Adipocyte (in vitro differentiated cells): Measurements from ENCODE around the gene MAP7.

Source experiments
- DNase-seq: peaks from one replicate; pipeline ENCODE4 v3.0.0-alpha.2; 2015; ENCODE audit warnings: low read depth
- H3K27me3 ChIP-seq: replicated peaks from 2 replicates; pipeline ENCODE4 v1.7.0; 2013; ENCODE audit warnings: mild to moderate bottlenecking, low read length, moderate library complexity; ENCODE audit not compliant: control insufficient read depth, insufficient read depth
- H3K36me3 ChIP-seq: 2 replicates; pipeline ENCODE4 v1.7.0; 2013; ENCODE audit warnings: low read length, mild to moderate bottlenecking, moderate library complexity; ENCODE audit not compliant: control insufficient read depth, insufficient read depth, severe bottlenecking
- H3K4me1 ChIP-seq: 2 replicates; pipeline ENCODE4 v1.7.0; 2013; ENCODE audit warnings: mild to moderate bottlenecking, low read length, moderate library complexity; ENCODE audit not compliant: control insufficient read depth, insufficient read depth
- H3K4me3 ChIP-seq: 2 replicates; pipeline ENCODE4 v1.7.0; 2013; ENCODE audit warnings: mild to moderate bottlenecking, low read length, moderate library complexity
- H3K9ac ChIP-seq: 2 replicates; pipeline ENCODE4 v1.7.0; 2013; ENCODE audit warnings: mild to moderate bottlenecking, low read length, moderate library complexity
- H3K9me3 ChIP-seq: 2 replicates; pipeline ENCODE4 v1.7.0; 2013; ENCODE audit warnings: mild to moderate bottlenecking, low read length, moderate library complexity; ENCODE audit not compliant: control insufficient read depth

The MAP7 gene

DNA sequence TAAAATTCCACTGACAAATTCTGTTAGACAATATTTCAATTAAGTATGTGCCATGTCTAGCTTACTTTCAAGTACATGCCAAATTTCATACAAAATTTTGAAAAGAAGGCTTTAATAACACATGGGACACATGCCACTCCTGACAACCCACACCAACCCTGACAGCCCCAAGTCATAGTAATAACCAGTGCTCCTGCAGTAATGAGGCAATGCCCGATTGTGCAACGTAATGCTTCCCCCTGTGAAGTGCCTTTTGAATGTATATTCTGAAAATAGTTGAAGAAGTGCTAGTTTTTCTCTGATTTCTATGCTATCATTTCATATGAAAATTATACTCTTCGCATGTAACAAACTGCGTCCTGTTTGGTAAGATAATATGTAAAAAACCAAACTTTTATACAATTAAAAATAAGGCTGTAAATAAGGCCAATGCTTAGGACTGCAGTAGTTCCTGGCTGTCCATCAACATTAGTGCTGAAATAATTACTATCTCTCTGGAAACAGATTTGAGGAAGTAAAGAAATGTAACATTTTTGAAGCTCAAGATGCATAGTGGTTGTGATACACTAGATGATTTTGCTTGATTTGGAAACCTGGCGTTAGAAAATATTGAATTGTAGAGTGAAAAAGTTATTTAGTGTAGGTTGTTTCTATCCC is 134.7 kb downstream of the MAP7 start:
- H3K36me3 ChIP-seq = no peaks in the 10 kb centered on the region
- no peak overlapping the region for H3K4me3 ChIP-seq
- no peaks in the 10 kb centered on the region for H3K4me1 ChIP-seq
- no peak overlapping the region for H3K9ac ChIP-seq
- no peaks in the 10 kb centered on the region for H3K9me3 ChIP-seq
- H3K27me3 ChIP-seq = no peaks in the 10 kb centered on the region
- peak; percentile 46 for DNase-seq

DNA sequence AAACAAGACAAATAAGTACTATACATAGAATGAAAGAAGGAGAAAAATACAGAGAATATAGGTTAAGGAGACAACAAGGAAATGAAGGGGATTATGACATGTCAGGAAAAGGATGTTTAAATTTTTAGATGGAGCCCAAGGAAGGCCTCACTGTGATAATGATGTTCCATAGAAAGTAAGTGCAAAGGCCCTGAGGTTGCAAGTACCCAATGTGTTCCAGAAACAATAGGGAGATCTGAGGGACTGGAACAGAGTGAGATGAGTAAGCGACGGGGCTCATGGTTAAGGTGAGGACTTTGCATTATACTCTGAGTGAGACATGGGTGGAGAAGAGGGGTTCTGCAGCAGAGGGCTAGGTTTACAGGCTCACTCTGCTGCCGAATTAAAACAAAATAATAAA is 137.8 kb downstream of the MAP7 start:
- Histone ChIP-seq H3K27me3 (no peaks in the 10 kb centered on the region), H3K9ac (no peak overlapping the region), H3K36me3 (no peaks in the 10 kb centered on the region), H3K4me3 (no peak overlapping the region), H3K4me1 (peaks cover 8% of the 10 kb centered on the region), H3K9me3 (no peaks in the 10 kb centered on the region)
- no peak for DNase-seq

DNA sequence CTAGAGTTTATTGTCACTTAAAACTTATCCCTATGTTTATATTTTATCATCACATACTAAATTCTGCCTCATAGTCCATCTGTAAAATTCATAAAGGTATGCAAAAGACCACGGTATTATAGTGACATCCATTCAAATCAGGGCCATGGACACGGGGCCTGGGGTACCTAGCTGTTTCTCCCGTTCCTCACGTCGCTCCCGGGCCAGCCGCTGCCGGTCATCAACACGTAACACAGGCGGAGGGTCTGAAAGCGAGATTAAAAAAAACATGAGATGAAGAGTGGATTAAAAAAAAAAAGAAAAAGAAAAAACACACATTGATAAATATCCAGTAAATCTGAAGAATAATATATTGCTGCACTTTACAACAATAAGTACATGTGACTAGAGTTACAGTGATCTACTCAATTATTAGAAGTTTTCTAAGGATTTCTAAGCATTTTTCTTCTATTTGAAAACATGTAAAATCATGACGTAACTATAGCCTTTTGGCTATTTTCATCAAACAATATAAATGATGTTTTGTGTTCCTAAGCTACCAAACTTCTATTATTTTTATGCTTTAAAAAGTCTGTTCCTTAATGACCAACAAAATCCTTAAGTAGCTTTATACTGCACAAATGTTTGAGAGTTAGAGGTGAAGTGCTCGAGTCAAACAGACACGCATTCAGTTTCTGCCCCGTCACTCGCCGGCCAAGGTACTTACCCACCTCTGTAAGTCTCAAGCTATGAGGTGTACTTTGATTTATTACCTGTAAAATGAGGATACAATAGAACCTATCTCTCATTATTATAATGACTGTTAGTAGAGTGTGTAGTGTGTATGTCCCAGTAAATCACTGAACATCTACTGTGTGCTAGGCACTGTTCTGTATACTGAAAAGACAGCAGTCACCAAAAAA is 138.5 kb downstream of the MAP7 start:
- Histone ChIP-seq H3K4me1 (peaks cover 8% of the 10 kb centered on the region), H3K9ac (no peak overlapping the region), H3K4me3 (no peak overlapping the region), H3K9me3 (no peaks in the 10 kb centered on the region), H3K36me3 (no peaks in the 10 kb centered on the region), H3K27me3 (no peaks in the 10 kb centered on the region)
- no peak for DNase-seq

GRCh38 chr6:136411025-136411325 is 139.2 kb downstream of the MAP7 start:
- no peak overlapping the region for H3K9ac ChIP-seq
- H3K4me3 ChIP-seq = no peak overlapping the region
- no peak for DNase-seq
- H3K9me3 ChIP-seq = no peaks in the 10 kb centered on the region
- no peaks in the 10 kb centered on the region for H3K27me3 ChIP-seq
- no peaks in the 10 kb centered on the region for H3K36me3 ChIP-seq
- H3K4me1 ChIP-seq = peaks cover 11% of the 10 kb centered on the region

DNA sequence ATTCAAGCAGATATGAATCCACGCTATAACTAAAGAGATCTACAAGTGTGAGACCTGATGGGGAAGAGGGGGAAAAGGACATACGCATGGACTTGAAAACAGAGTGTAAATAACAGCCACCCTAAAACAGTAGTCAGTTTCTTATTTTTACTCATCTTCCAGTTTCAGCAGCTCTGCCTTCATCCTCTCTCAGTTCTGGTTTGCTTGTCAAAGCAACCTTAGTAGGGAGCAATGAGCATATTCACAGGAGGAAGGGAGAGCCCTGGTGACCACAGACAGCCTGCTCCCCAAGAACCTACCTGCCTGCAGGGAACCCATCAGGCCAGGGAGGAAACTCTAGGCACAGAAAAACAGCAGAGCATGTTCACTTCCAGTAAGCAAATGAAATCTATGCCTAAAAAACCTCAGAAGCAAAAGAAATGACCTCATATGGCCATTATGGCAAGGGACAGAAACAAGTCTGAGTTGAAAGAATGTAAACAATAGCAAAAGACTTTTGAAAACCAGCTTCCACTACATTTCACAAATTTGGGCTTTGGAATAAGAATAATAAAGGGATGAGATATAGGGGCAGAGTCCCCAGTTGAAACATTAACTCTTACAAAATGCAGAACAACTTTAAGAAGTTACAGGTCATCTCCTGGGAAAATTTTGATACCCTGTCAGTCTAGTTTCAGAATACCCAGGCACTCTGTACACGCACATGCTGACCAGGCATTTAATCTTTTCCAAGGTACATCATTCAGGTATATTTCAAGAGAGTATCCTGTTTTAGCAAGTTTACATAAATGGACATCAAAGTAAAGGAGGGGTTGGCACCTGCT is 139.8 kb downstream of the MAP7 start:
- Histone ChIP-seq H3K36me3 (no peaks in the 10 kb centered on the region), H3K4me3 (no peak overlapping the region), H3K9me3 (no peaks in the 10 kb centered on the region), H3K9ac (no peak overlapping the region), H3K27me3 (no peaks in the 10 kb centered on the region), H3K4me1 (peaks cover 16% of the 10 kb centered on the region)
- peak; percentile 19 for DNase-seq

- Histone ChIP-seq H3K4me3 (no peak overlapping the region), H3K27me3 (no peaks in the 10 kb centered on the region), H3K4me1 (peaks cover 23% of the 10 kb centered on the region), H3K9ac (no peak overlapping the region), H3K9me3 (no peaks in the 10 kb centered on the region), H3K36me3 (no peaks in the 10 kb centered on the region)
- DNase-seq = no peak
These were observed 140.6 kb downstream of the MAP7 start for GRCh38 chr6:136409597-136409996.

DNA sequence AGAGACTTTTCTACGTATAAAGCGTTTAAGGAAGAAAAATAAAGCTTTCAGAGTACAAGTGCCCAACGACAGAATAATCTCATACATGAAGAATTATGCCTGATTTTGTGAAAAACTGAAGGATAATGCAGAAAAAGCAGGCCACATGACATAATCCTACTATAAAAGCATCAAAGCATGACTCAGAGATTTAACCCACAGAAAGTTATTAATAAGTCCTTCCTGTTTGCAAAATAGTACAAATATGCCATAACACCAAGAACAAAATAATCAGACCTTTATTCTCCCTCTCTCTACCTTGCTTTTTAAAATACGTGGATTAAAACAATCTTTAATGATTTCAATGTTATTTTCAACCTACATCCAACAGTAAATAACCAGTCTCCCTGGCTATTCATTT is 142.0 kb downstream of the MAP7 start:
- H3K9me3 ChIP-seq = no peaks in the 10 kb centered on the region
- peak; percentile 18 for DNase-seq
- H3K36me3 ChIP-seq = no peaks in the 10 kb centered on the region
- no peak overlapping the region for H3K4me3 ChIP-seq
- H3K4me1 ChIP-seq = peaks cover 31% of the 10 kb centered on the region
- H3K27me3 ChIP-seq = no peaks in the 10 kb centered on the region
- H3K9ac ChIP-seq = no peak overlapping the region

DNA sequence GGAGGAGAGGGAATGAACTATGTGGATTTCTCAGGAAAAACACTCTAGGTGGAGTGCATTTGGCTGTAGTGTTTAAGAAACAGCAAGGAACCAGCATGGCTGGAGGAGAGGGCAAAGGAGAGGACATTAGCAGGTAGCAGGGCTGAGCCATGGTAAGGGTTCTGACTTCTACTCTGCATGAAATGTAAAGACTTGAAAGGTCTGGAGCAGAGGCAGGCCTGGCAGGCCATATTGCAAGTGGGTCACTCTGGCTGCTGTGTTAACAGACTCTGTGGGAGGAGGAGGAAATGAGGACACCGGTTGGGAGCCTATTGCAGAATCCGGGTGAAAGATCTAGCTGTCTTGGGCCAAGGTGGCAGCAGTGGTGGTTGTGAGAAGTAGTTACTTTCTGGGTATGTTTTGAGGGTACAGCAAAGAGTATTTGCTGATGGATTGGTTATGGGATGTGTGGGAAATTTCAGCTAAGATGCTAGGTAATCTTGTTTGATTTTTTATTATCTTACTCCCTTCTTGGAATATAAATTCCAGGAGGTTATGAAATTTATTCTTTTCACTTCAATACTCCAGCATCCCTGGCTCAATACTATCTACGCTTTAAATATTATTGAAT is 144.7 kb downstream of the MAP7 start:
- no peak for DNase-seq
- H3K36me3 ChIP-seq = no peaks in the 10 kb centered on the region
- peak overlapping the region; percentile 6 for H3K9ac ChIP-seq
- peaks cover 39% of the 10 kb centered on the region for H3K4me1 ChIP-seq
- no peaks in the 10 kb centered on the region for H3K9me3 ChIP-seq
- no peaks in the 10 kb centered on the region for H3K27me3 ChIP-seq
- H3K4me3 ChIP-seq = no peak overlapping the region

DNA sequence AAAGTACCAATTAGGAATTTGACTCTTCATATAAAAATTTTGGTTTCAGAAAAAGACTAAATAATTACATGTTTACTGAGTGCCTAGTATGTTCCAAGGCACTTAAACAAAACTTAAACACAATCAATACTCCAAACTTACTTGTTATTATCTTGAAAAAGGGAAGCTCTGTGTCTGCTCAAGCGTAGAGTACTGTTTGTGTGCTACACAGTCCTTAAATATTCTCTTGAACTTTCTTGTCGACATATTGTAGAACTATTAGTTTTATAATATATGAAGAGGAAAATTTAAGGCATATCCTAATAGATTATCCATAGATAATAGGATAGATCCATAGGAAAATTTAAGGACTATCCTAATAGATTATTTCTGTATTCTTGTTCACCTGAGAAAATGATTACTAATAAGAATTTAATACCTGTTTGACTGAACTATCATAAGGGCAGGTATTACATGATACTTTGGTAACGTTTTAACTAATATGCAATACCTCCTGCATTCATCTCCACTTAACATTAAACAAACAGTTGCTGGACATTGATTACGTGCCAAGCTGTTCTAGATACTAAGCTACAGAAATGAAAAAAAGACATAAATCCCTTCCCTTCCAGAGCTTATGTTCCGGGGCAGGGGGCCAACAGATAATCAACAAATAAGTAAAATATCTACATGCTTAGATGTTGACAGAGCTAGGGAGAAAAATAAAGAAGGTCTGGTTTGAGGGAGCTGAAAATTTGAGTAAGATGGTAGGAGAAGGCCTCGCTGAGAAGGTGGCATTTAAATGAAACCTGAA is 145.4 kb downstream of the MAP7 start:
- Histone ChIP-seq H3K36me3 (no peaks in the 10 kb centered on the region), H3K4me3 (no peak overlapping the region), H3K4me1 (peaks cover 39% of the 10 kb centered on the region), H3K9me3 (no peaks in the 10 kb centered on the region), H3K27me3 (no peaks in the 10 kb centered on the region), H3K9ac (peak overlapping the region; percentile 6)
- no peak for DNase-seq

GRCh38 chr6:136404007-136404406 is 146.2 kb downstream of the MAP7 start:
- H3K4me3 ChIP-seq = no peak overlapping the region
- no peak overlapping the region for H3K9ac ChIP-seq
- no peaks in the 10 kb centered on the region for H3K9me3 ChIP-seq
- no peaks in the 10 kb centered on the region for H3K36me3 ChIP-seq
- peaks cover 39% of the 10 kb centered on the region for H3K4me1 ChIP-seq
- no peaks in the 10 kb centered on the region for H3K27me3 ChIP-seq
- no peak for DNase-seq
